GM18858 (cell line): Measurements from ENCODE around the gene ZSCAN25.
"Not testable (repeated sequence)": the region's sequence is repeated elsewhere in the genome, so short reads cannot be mapped to it uniquely, and the experiment has no call there.

Source experiments
- ATAC-seq: cut with Tn5 transposase; IDR thresholded peaks from one replicate; pipeline ENCODE4 v1.9.1; 2021; ENCODE audit not compliant: unreplicated experiment

The ZSCAN25 gene

GRCh38 chr7:99616359-99617191 is at the start of gene ZSCAN25:
Gene ZSCAN25 (plus strand): TSS chr7:99616946. CDS start chr7:99619607, 2,661 bp downstream.
- peak; percentile 86 for ATAC-seq

- ATAC-seq: not testable (repeated sequence)
These were observed 48.0 kb upstream of the ZSCAN25 start for GRCh38 chr7:99568770-99569169.

DNA sequence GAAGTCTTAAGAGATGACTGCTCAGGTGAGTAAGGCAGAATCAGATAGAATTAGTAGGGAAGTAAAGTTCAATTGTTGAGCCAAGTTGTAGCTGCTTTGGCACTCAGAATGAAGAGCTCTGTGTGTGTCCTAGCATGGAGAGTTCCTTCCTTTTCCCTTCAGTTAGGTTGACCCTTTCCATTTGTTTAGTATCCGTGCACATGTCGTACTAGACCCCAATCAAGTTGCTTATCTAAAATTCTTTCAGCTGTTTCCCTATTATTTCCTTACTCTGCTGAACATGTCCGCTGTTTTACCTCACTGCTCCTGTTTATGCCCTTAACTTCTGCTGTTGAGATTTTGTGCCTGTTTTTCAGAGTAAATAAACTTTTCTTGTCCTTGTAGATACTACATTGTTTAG is 45.0 kb upstream of the ZSCAN25 start:
- no peak for ATAC-seq

DNA sequence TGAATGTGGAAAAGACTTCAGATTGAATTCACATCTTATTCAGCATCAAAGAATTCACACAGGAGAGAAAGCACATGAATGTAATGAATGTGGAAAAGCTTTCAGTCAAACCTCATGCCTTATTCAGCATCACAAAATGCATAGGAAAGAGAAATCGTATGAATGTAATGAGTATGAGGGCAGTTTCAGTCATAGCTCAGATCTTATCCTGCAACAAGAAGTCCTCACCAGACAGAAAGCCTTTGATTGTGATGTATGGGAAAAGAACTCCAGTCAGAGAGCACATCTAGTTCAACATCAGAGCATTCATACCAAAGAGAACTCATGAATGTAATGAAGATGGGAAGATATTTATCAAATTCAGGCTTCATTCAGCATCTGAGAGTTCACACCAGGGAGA is 43.5 kb upstream of the ZSCAN25 start:
- no peak for ATAC-seq

- ATAC-seq: no peak
These were observed 40.5 kb upstream of the ZSCAN25 start for GRCh38 chr7:99576251-99576650.

DNA sequence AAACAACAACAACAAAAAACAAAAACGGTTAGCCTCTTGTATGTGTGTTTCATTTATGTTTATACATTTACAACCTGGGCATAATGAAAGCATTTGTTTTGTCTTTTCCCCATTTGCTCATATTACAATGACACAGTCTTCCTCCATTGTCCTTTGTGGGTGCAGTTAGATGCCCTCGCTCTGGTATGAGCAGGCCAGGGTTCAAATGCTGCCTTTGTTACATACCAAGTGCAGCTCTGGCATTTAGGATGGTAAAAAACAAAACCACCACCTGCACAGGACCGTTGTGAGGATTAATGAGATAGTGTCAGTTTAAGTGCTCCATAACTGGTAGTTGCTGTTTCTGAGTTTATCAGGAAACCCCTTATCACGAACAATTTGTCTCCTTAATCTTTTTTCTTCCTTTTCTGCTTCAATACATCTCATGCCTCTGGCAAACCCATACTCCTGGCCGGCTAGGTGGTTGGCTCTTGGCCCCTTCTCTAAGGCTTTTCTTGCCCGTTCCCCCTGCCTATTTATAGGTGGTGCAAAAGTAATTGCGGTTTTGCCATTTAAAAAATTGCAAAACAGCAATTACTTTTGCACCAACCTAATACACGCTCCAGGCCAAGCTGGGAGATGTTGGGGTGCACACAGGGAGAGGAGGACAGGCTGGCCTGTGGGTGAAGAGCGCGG is 37.3 kb upstream of the ZSCAN25 start:
- ATAC-seq: no peak

DNA sequence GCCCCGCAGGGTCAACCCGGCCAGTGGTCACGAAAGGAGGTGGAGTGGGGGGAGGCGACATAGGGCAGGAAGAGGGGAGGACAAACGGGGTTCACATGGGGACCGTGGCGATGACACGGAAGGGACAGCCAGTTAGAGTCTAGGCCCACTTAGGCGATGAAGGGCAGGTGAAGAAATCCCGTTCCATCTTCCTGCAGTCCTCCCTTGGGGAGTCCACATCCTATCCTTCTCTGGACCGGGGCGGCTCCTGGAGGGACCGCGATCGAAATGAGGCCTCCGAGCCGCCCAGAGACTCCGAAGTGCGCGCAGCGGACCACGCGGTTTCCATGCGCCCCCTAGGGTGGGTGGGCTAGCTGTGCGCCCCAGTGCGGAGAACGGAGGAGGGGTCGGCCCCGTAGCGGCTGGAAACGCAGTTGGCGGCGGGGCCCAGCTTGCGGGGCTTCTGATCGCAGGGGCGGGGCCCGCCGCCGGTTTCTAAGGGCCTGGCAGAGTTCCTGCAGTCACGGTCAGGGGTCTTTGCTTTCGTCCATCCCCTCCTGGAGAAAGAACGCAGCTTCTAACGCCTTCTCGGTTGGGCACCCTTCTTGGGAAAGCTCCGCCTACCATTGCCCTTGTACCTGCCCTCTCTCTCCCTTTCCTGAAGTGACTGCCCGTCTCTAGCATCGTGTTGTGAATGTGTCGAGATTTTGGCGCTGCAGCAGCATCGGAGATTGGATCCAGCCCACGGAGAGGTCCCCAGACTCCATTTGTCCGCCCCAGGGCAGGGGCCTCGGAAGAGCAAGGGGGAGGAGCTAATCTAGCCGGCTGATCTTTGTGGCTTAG is 36.6 kb upstream of the ZSCAN25 start:
- ATAC-seq: no peak

GRCh38 chr7:99580778-99581332 is 35.9 kb upstream of the ZSCAN25 start:
- ATAC-seq: not testable (repeated sequence)

DNA sequence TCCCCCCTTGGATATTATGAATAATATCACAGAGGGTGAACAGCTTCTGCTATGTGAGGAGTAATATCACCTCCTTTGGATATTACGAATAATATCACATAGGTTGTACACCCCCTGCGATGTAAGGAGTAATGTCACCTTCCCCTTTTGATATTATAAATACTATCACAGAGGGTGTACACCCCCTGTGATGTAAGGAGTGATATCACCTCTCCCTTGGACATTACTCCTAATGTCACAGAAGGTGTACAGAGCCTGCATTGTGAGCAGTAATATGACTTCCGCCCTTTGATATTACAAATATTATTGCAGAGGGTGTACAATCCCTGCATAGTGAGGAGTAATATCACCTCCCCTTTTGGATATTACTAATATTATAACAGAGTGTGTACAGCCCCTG is 27.9 kb upstream of the ZSCAN25 start:
- no peak for ATAC-seq

DNA sequence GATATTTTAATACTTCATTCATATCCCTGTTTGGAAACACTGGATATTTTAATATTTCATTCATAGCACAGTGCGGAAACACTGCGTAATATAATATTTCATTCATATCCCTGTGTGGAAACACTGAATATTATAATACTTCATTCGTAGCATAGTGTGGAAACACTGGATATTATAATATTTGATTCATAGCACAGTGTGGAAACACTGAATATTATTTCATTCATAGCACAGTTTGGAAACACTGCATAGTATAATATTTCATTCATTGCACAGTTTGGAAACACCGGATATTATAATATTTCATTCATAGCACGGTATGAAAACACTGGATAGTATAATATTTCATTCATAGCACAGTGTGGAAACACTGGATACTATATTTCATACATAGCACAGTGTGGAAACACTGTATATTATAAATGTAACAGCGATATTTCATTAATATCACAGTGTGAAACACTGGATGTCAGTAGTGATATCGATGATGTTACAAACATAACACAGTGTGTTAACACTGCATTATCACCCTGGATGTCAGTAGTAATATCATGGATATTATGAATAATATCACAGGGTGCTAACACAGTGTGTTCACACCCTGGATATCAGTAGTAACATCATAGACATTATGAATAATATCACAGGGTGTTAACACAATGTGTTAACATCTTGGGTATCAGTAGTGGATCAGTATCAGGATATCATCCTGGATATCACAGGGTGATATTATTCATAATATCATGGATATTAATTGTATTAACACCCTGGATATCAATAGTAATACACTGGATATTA is 21.6 kb upstream of the ZSCAN25 start:
- ATAC-seq: no peak

DNA sequence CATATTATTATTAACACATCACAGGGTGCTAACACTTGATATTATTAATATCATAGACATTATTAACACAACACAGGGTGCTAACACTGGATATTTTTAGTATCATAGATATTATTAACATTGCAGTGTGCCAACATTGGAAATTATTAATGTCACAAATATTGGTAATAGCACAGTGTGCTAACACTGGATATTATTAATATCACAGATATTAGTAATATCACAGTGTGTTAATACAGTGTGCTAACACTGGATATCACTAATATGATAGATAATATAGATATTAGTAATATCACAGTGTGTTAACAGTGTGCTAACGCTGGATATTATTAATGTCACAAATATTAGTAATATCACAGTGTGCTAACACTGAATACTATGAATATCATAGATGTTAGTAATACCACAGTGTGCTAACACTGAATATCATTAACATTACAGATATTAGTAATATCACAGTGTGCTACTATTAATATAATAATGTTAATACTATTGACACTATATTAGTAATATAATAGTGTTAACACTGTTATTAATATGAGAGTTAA is 20.3 kb upstream of the ZSCAN25 start:
- ATAC-seq: no peak

DNA sequence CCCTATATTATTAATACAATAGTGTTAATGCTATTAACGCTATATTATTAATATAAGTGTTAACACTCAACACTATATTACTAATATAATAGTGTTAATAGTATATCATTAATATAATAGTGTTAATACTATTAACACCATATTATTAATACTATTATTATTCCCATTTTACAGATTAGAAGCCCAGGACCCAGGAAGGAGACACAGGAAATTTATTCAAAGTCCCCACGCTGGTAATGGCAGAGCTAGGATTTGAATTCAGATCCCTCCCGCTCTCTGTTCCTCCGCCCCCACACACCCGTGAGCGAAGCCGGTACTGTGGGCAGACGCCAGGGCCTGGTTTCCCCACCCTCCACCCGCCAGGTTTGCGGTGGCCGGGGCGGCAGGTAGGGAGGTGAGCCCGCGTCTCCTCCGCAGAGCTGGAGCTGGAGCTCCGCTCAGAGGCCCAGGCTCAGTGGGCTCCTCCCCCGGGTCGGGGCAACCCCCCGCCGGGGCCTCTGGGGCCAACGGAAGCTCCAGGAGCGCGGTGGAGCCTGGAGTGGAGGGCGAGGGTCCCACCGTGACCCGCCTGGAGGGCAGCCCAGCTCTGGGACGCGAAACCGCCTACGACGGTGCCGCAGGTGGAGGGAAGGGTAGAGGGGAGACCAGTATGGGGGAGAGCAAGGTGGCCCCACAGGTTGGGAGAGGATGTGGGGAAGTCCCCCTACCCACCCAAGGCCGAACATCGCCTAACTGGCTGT is 18.8 kb upstream of the ZSCAN25 start, which contains the start of gene TMEM225B:
TSS of gene TMEM225B (plus strand) at position 506 of the 740 bp plus-strand sequence. CDS start 6,122 bp downstream, outside the sequence.
- no peak for ATAC-seq

GRCh38 chr7:99599836-99600235 is 16.9 kb upstream of the ZSCAN25 start:
- no peak for ATAC-seq

- no peak for ATAC-seq
These were observed 15.0 kb upstream of the ZSCAN25 start for GRCh38 chr7:99601656-99602310.

DNA sequence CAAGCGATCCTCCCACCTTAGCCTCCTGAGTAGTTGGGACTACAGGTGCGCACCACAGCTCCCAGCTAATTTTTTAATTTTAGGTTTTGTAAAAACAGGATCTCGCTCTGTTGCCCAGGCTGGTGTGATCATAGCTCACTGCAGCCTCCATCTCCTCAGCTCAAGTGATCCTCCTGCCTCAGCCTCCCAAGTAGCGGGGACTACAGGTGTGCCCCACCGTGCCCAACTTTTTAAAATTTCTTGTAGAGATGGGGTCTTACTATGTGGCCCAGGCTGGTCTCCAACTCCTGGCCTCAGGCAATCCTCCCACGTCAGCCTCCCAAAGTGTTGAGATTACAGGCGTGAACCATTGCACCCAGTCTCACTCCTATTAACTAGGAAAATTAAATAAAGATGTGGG is 11.2 kb upstream of the ZSCAN25 start:
- ATAC-seq: no peak

GRCh38 chr7:99606531-99606930 is 10.2 kb upstream of the ZSCAN25 start:
- no peak for ATAC-seq

GRCh38 chr7:99607548-99607947 is 9.2 kb upstream of the ZSCAN25 start:
- no peak for ATAC-seq

DNA sequence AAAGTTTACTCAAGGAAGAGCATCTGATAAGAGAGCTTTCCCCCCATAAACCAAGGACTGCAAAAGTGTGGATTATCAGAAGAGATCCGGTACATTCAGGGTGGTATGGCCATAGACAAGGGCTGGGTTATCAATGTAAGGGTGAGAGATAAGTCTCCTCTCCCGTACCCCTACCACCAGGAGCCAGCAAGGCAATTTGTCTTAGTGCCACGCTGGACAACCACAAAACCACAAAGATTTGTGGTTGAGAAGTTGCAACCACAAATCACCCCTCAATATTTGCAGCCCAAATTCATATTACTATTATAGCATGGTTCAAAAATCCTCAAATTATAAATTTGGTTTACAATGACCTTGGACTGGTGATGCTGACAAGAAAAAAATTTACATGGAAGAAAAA is 2.3 kb upstream of the ZSCAN25 start:
- ATAC-seq: no peak

GRCh38 chr7:99615989-99616358 is 772 bp upstream of the ZSCAN25 start:
- ATAC-seq: no peak
